GM19455 (cell line): ENCODE data around the gene FBXO42.
"Not testable (repeated sequence)": the region's sequence is repeated elsewhere in the genome, so short reads cannot be mapped to it uniquely, and the experiment has no call there.

Experiments used
- ATAC-seq: cut with Tn5 transposase; IDR thresholded peaks from one replicate; pipeline ENCODE4 v1.9.1; 2021; ENCODE audit not compliant: unreplicated experiment

The FBXO42 gene

GRCh38 chr1:16266411-16267118, 85.7 kb downstream of the FBXO42 start:
- no peak for ATAC-seq

- ATAC-seq, result no peak
Observed at GRCh38 chr1:16262067-16262466, 90.2 kb downstream of the FBXO42 start.

- no peak for ATAC-seq
Observed at GRCh38 chr1:16260814-16261213, 91.5 kb downstream of the FBXO42 start.

GRCh38 chr1:16258591-16259135, 93.6 kb downstream of the FBXO42 start:
- no peak for ATAC-seq

GRCh38 chr1:16257968-16258367, 94.3 kb downstream of the FBXO42 start:
- ATAC-seq, result no peak

- ATAC-seq, result not testable (repeated sequence)
Observed at GRCh38 chr1:16257556-16257955, 94.7 kb downstream of the FBXO42 start.

- no peak for ATAC-seq
Observed at GRCh38 chr1:16256478-16256877, 95.8 kb downstream of the FBXO42 start.

GRCh38 chr1:16254263-16254928, 97.9 kb downstream of the FBXO42 start:
- ATAC-seq, result no peak

- ATAC-seq, result no peak
Observed at GRCh38 chr1:16253332-16253922, 98.9 kb downstream of the FBXO42 start.

GRCh38 chr1:16252912-16253311, 99.4 kb downstream of the FBXO42 start:
- ATAC-seq, result no peak

GRCh38 chr1:16251381-16251780, 100.9 kb downstream of the FBXO42 start:
- no peak for ATAC-seq

GRCh38 chr1:16250524-16251251, 101.6 kb downstream of the FBXO42 start:
- no peak for ATAC-seq

GRCh38 chr1:16249596-16250241, 102.6 kb downstream of the FBXO42 start:
- no peak for ATAC-seq

GRCh38 chr1:16248603-16249516, 103.4 kb downstream of the FBXO42 start:
- no peak for ATAC-seq

- no peak for ATAC-seq
Observed at GRCh38 chr1:16248007-16248436, 104.3 kb downstream of the FBXO42 start.

- ATAC-seq, result no peak
Observed at GRCh38 chr1:16247441-16247840, 104.8 kb downstream of the FBXO42 start.

GRCh38 chr1:16246961-16247360, 105.3 kb downstream of the FBXO42 start:
- no peak for ATAC-seq

GRCh38 chr1:16246239-16246638, 106.0 kb downstream of the FBXO42 start:
- ATAC-seq, result not testable (repeated sequence)

- no peak for ATAC-seq
Observed at GRCh38 chr1:16245476-16246196, 106.6 kb downstream of the FBXO42 start.
